GDM1 (cell line): ENCODE data around the gene ZCCHC18.
A peak's percentile ranks its signal among the peaks of the same experiment; 100 is the strongest.

Source experiments
- DNase-seq: peaks from one replicate; lab custom pipeline; 2025; lab: John Stamatoyannopoulos, UW

ZCCHC18 gene

DNA sequence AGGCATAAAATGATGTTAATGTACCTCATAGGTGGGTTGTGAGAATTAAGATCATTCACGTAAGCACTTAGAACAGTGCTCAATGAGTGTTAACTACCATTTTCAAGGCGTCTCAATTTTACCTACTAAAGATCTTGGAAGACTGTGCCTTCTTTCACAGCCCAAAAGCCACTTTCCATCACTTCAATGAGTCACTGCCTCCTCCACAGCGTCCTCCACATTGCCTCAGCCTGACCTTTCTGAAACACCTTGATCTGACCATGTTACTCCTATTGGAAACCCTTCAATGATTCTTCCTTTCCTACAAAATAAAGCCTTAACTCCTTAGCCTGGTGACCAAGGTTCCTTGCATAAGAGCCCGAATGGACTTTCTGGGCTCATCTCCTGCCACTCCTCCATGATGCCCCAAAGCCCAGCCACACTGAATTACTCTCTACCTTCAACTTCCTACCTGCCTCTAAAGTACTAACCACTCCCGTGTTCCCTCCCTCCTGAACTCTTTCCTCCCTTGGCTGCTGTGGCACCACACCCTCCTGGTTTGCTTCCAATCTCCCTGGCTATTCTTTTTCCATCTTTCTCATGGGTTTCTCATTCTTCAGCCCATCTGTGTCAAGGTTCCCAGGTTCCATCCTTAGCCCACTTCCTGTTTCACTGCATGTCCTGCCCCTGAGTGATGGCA is 22.4 kb downstream of the ZCCHC18 start:
- no peak for DNase-seq

DNA sequence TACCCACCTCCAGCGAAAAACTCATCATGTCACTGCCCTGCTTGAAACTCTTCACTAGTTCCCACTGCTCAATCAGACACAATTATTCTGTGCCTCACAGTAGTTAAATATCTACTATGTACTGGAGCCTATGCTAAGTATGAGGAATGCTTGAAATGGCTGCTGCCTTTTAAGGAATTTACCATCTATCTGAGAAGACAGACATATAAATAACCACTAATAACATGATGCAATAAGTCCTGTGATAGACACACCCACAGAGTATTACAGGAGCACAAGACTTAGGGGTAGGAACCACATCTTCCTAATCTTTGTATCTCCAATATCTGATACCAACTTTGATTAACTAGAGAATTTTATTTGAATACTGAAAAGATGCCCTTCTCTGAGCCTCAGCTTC is 23.4 kb downstream of the ZCCHC18 start:
- DNase-seq, result no peak

DNA sequence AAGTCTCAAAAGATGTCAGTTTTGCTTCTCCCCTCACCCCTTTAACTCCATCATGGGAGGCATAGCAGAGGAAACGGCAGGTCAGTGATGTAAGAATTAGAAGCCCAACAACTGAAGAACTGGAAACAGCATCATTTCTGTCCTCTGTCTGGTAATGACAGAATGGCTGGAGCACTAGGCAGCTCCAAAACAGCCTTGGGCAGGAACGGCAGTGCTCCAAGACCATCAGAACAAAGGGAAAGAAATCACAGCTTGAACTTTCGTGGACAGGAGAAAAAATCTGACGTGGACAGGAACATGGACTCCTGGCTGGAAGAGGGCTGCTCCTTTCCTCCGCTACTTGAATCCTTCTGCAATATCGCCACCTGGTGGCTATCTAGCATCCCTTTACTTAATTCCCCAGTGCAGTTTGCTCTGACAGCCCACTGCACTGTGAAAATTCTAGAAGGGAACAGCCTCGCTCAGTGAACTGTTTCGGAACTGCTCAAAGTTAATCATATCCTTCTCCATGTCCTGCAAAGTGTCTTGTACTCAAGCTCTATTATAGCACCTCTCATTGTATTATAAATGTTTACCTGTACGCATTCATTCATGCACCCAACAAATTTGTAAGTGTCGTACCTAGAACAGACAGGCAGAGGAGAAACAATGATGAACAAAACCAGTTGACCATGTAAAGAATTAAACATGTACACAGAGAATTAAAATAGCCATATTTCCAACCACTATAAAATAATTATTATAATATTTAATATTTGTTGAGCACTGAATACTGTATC is 24.1 kb downstream of the ZCCHC18 start:
- DNase-seq, result peak; percentile 55

DNA sequence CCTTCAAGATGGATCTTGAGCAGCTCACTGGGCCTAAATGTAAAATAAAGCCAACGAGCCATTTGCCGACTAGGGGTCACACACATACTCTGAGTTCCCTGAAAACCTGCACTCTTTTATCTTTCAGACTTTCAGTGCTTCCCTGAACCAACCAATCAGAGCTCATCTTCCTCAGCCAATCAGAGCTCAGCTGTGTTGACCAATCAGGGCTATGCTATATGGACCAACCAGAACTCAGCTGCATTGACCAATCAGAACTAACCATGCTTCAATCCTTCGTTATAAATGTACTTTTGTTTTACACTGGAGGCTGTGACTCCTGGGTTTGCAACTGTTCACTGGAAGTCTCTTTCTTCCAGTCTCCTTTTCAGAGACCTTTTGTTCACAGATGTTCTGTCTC is 25.2 kb downstream of the ZCCHC18 start:
- no peak for DNase-seq

DNA sequence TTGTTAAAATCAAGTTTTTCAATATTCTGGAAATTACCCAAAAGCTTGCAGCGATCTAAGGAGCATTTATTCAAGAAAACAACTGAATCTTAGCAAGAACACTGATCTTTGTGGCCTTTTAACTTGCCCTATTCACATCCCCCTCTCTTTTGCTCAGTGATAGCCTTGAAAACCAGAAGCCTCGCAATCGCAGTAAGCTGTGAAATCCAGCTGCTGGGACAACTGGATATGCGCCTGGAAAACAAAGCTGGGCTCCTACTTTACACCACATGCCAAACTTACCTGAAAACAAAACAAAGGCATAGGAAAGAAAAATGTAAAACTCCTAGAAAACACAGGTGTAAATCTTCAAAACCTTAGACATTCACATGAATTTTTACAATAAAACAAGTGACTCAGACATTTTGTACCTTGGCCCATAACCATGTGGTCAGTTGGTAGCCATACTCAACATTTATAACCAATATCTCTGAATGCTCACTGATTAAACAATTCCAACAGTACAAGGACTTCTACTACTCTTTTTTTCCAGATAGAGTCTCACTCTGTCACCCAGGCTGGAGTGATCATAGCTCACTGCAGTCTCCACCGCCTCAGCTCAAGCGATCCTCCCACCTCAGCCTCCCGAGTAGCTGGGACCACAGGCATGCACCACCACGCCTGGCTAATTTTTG is 28.9 kb downstream of the ZCCHC18 start:
- DNase-seq, result no peak

DNA sequence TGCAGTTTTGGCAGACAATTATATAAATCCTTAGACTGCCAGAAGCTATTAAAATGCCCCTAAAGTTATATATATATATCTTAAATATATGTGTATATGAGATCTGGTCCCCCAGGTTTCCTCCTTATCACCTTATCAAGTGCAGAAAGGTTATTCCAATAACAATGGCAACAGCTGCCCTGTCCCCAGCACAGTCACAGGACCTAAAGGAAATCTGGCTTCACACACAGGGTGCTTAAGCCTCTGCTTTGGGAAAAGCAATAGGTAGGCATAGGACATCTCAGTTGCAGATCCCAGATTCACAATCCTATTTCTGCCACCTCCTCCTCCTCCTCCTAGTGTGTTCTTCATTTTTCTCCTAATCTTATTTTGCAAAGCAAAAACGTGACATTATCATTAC is 38.7 kb downstream of the ZCCHC18 start:
- no peak for DNase-seq

DNA sequence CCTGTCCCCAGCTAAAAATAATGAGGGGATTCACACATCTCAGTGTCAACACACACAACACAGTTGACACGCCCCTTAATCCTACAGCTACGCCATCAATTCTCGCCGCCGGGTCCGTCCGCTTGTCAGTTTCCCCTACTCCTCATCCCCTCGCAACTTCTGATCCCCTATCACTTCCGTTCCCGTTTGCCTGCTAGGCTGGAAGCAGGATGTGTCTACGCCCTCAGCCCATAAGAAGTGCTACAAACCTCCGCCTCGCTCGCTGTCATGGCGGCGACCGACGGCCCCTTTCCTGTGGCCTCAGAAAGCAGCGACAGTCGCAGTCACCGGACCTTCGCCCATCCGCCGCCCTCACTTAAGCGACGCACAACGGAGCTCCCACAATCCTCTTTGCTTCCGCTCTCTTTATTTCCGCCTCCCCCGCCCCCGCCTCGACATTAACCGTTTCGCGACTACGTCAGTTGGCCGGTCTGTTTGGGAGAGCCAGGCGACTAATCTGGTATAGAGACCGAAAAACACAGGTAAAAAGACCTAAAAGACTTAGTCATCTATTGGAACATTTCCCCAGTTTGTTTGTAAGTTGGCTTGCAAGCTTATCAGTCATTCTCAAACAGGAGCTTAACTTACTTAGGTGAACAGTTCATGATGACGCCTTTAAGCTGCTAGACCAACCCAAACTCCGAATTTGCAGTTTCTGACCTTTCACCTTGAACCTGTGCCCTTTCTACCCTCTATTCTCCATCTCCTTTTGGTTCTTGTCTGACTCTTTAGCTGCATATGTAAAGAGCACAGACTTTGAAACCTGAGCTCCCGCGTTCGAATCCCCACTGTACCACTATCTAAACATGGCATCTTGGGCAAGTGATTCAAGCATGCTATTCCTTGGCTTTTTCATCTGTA is 44.6 kb downstream of the ZCCHC18 start, which contains the start of gene SLC25A53:
TSS of gene SLC25A53 (minus strand) at position 380 of the 900 bp plus-strand sequence. CDS start 51,752 bp downstream, outside the sequence.
- peak; percentile 82 for DNase-seq
